ENCODE data around the gene MLXIPL.

- TF ChIP-seq, protein P1, sequence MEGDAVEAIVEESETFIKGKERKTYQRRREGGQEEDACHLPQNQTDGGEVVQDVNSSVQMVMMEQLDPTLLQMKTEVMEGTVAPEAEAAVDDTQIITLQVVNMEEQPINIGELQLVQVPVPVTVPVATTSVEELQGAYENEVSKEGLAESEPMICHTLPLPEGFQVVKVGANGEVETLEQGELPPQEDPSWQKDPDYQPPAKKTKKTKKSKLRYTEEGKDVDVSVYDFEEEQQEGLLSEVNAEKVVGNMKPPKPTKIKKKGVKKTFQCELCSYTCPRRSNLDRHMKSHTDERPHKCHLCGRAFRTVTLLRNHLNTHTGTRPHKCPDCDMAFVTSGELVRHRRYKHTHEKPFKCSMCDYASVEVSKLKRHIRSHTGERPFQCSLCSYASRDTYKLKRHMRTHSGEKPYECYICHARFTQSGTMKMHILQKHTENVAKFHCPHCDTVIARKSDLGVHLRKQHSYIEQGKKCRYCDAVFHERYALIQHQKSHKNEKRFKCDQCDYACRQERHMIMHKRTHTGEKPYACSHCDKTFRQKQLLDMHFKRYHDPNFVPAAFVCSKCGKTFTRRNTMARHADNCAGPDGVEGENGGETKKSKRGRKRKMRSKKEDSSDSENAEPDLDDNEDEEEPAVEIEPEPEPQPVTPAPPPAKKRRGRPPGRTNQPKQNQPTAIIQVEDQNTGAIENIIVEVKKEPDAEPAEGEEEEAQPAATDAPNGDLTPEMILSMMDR (conservative IDR thresholded peaks at IDR 0.05; ENCODE audit: low read length): no peak
- no peak for TF ChIP-seq EZH2phosphoT487 (IDR thresholded peaks at IDR 0.05; ENCODE audit: borderline replicate concordance, low read depth, low read length)
Measured at GRCh38 chr7:73585196-73585595, 39.1 kb downstream of the MLXIPL start.
